GM12878 (cell line): ENCODE measurements around the gene CLUH. TPM values are rescaled to one million over a fixed set of nuclear protein-coding genes. Genes with fewer than 3 reads are reported as not detected.

Experiments
- ATAC-seq: fragments of 200-7000 bp; cut with Tn5 transposase; 3 replicates; pipeline ENCODE4 v1.9.1; 2020; ENCODE audit warnings: mild to moderate bottlenecking, moderate library complexity
- BruUV-seq: library from RNA; stranded (reverse); fragments of 400-500 nt; replicated peaks from 2 replicates; lab custom pipeline; 2021; lab: Mats Ljungman, UMichigan
- CTCF ChIA-PET: fragments of 300-600 bp; sonication (Branson Sonifier 250); formaldehyde crosslinking; extraction: SDS; loops from one replicate; lab custom pipeline; 2021; ENCODE audit warnings: inconsistent platforms; lab: Yijun Ruan, JAX
- POLR2A ChIA-PET: fragments of 350-600 bp; formaldehyde crosslinking; extraction: SDS; loops from one replicate; lab custom pipeline; 2021; ENCODE audit warnings: inconsistent platforms; lab: Charles Lee
- RAD21 ChIA-PET: fragments of 300-600 bp; sonication (Branson Sonifier 250); formaldehyde crosslinking; loops from one replicate; lab custom pipeline; 2023; ENCODE audit warnings: antibody characterized with exemption; ENCODE audit not compliant: unreplicated experiment; lab: Charles Lee
- SMC1A ChIA-PET: fragments of 300-600 bp; sonication (Branson Sonifier 250); formaldehyde crosslinking; loops from one replicate; lab custom pipeline; 2023; ENCODE audit not compliant: unreplicated experiment, uncharacterized antibody; lab: Charles Lee
- DNase-seq: peaks from one replicate; pipeline ENCODE4 v3.0.0-alpha.2; 2011; ENCODE audit warnings: low read depth, low spot score
- FAIRE-seq: peaks from 3 replicates; lab custom pipeline; 2011; peaks lifted over from hg19 to GRCh38; lab: Jason Lieb, UNC
- H2AFZ ChIP-seq: 2 replicates; pipeline ENCODE4 v1.6.0; 2011; ENCODE audit warnings: low read depth, low read length, control low read depth; ENCODE audit not compliant: control insufficient read depth
- H3K27ac ChIP-seq: 2 replicates; pipeline ENCODE4 v1.5.1; 2011; ENCODE audit warnings: control low read depth; ENCODE audit not compliant: control insufficient read depth, insufficient read depth
- H3K27me3 ChIP-seq, 2 experiments: replicated peaks in 1 of 2; 2 replicates each; pipeline versions ENCODE4 v1.6.0 to v1.6.1; 2011; ENCODE audit warnings: low read length in 1 of 2; ENCODE audit not compliant: control insufficient read depth in 2 of 2, insufficient read depth in 2 of 2
- H3K36me3 ChIP-seq, 2 experiments: 2 replicates each; pipeline ENCODE4 v1.5.1; 2011; ENCODE audit warnings: low read length in 1 of 2; ENCODE audit not compliant: control insufficient read depth in 2 of 2, insufficient read depth in 2 of 2
- H3K4me1 ChIP-seq: 2 replicates; pipeline ENCODE4 v1.6.1; 2011; ENCODE audit warnings: mild to moderate bottlenecking, low read length, moderate library complexity, mixed read lengths; ENCODE audit not compliant: control insufficient read depth, insufficient read depth
- H3K4me2 ChIP-seq: 2 replicates; pipeline ENCODE4 v1.6.0; 2011; ENCODE audit warnings: control low read depth; ENCODE audit not compliant: control insufficient read depth, insufficient read depth
- H3K4me3 ChIP-seq: fragments of 200-600 bp; sonication (generic); 2 replicates; pipeline ENCODE4 v1.5.1; 2016
- H3K79me2 ChIP-seq: 2 replicates; pipeline ENCODE4 v1.6.0; 2011; ENCODE audit warnings: low read length; ENCODE audit not compliant: control insufficient read depth, insufficient read depth
- H3K9ac ChIP-seq: 2 replicates; pipeline ENCODE4 v1.8.0; 2011; ENCODE audit warnings: low read length, control low read depth, mixed read lengths; ENCODE audit not compliant: control insufficient read depth, insufficient read depth
- H3K9me3 ChIP-seq: replicated peaks from 3 replicates; pipeline ENCODE4 v1.5.1; 2011; ENCODE audit warnings: mild to moderate bottlenecking, low read length; ENCODE audit not compliant: control insufficient read depth, insufficient read depth
- H4K20me1 ChIP-seq: 2 replicates; pipeline ENCODE4 v1.6.0; 2011; ENCODE audit not compliant: control insufficient read depth, insufficient read depth
- E4F1 ChIP-seq: fragments of 450-650 bp; IDR thresholded peaks from 2 replicates; pipeline ENCODE4 v1.6.1; 2018; ENCODE audit warnings: borderline replicate concordance, mild to moderate bottlenecking; ENCODE audit not compliant: partially characterized antibody
- LARP7 ChIP-seq: fragments of 450-650 bp; IDR thresholded peaks from 2 replicates; pipeline ENCODE4 v1.6.1; 2017; ENCODE audit warnings: mild to moderate bottlenecking
- RELA ChIP-seq: fragments of 450-650 bp; IDR thresholded peaks from 2 replicates; pipeline ENCODE4 v1.8.0; 2014; ENCODE audit warnings: borderline replicate concordance; ENCODE audit not compliant: partially characterized antibody
- SRF ChIP-seq, 2 experiments: IDR thresholded peaks; 2 replicates each; pipeline ENCODE4 v1.6.1; 2011; ENCODE audit warnings: low read depth in 2 of 2, low read length in 2 of 2, mild to moderate bottlenecking in 1 of 2, moderate library complexity in 1 of 2
- ZNF217 ChIP-seq: fragments of 450-650 bp; IDR thresholded peaks from 2 replicates; pipeline ENCODE4 v1.6.1; 2017; ENCODE audit warnings: antibody characterized with exemption, mild to moderate bottlenecking
- WGBS: methylation state at CpG from one replicate; pipeline ENCODE4 v1.1.6; 2016; ENCODE audit warnings: low lambda C conversion rate; ENCODE audit not compliant: insufficient replicate concordance, insufficient coverage; ENCODE audit errors: missing lambda C conversion rate; 5-methylcytosine and 5-hydroxymethylcytosine counted together
- in situ Hi-C: fragments of 300-500 bp; cut with MboI; formaldehyde crosslinking; loops from 9 replicates; pipeline ENCODE4 v1.14.3; 2018; ENCODE audit warnings: mixed read lengths
- intact Hi-C: fragments of 100-400 bp; cut with micrococcal nuclease; formaldehyde crosslinking; loops from one replicate; pipeline ENCODE4 v1.14.2; 2022; ENCODE audit not compliant: unreplicated experiment
- polyA plus RNA-seq, 11 experiments: library from polyadenylated mRNA; depleted of rRNA in 4 of 11; unstranded in 6 of 11; stranded (reverse) in 5 of 11; fragments of >200 nt; fragmentation: Nextera tagmentation in 4 of 11; fragmentation: Illumina TruSeq in 1 of 11; extraction: Ambion mirVana in 4 of 11; extraction: Trizol in 1 of 11; gene quantifications; 1 replicate in 1 of 11; 2 replicates in 10 of 11; pipeline versions ENCODE4 v1.2.1 to v1.2.3, GENCODE V29; 2011 to 2016; ENCODE audit warnings: inconsistent platforms in 2 of 11, missing spikeins in 2 of 11, low read depth in 1 of 11
- total RNA-seq, 4 experiments: library from RNA; depleted of rRNA in 3 of 4; stranded (reverse); fragments of >200 nt in 3 of 4; fragmentation: Illumina TruSeq in 1 of 4; extraction: Trizol in 1 of 4; gene quantifications; 2 replicates each; pipeline versions ENCODE4 v1.2.1 to v1.2.3, GENCODE V29; 2013 to 2021
- TF ChIP-seq, protein P1 (sequence below): IDR thresholded peaks from 2 replicates; pipeline ENCODE4 v1.6.1; 2011; ENCODE audit warnings: borderline replicate concordance, low read depth, mild to moderate bottlenecking, moderate library complexity, low read length; ENCODE audit not compliant: insufficient read depth, poor library complexity, severe bottlenecking

CLUH gene
- total and polyA plus RNA-seq, 10 of the 15 experiments (the other 5 are each of a cell fraction or from before 2014, with no cell fraction given): 0.11 to 147 (median 60.2) TPM

GRCh38 chr17:2731807-2732206 is 20.2 kb upstream of the CLUH start:
- WGBS: 46% methylated on average over 9 of the region's 10 CpGs
- Histone ChIP-seq H3K79me2 (no peaks in the 10 kb centered on the region), H4K20me1 (no peaks in the 10 kb centered on the region), H3K9ac (no peak overlapping the region), H3K27me3 (no peaks in the 10 kb centered on the region), H3K4me3 (no peak overlapping the region), H3K9me3 (no peaks in the 10 kb centered on the region), H3K27ac (no peak overlapping the region), H3K4me1 (no peaks in the 10 kb centered on the region), H3K4me2 (no peak overlapping the region), H3K36me3 (no peaks in the 10 kb centered on the region), H2AFZ (no peak overlapping the region)
- FAIRE-seq (no peak), ATAC-seq (no peak), DNase-seq (no peak)
- TF ChIP-seq E4F1: no peak
- no peak for TF ChIP-seq ZNF217
- no peak for TF ChIP-seq RELA
- TF ChIP-seq SRF (IDR thresholded peaks at IDR 0.05; ENCODE audit: low read depth in 2 of 2, low read length in 2 of 2): no peak
- TF ChIP-seq, protein P1, sequence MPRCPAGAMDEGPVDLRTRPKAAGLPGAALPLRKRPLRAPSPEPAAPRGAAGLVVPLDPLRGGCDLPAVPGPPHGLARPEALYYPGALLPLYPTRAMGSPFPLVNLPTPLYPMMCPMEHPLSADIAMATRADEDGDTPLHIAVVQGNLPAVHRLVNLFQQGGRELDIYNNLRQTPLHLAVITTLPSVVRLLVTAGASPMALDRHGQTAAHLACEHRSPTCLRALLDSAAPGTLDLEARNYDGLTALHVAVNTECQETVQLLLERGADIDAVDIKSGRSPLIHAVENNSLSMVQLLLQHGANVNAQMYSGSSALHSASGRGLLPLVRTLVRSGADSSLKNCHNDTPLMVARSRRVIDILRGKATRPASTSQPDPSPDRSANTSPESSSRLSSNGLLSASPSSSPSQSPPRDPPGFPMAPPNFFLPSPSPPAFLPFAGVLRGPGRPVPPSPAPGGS: no peak
- no peak for TF ChIP-seq LARP7
- intact Hi-C loops: no loop called here
- CTCF ChIA-PET: no interaction called here
- POLR2A ChIA-PET: no interaction called here
- in situ Hi-C loops: no loop called here
- SMC1A ChIA-PET: no interaction called here
- no TSS peak for BruUV-seq
- RAD21 ChIA-PET: no interaction called here
